H9 (cell line): Measurements from ENCODE around the gene COA1. TPM values are rescaled to one million over a fixed set of nuclear protein-coding genes. Genes with fewer than 3 reads are reported as not detected.

Experiments
- DNase-seq: peaks from one replicate; pipeline ENCODE4 v3.0.0-alpha.2; 2017
- H2AFZ ChIP-seq: one replicate; pipeline ENCODE4 v1.6.1; 2013; ENCODE audit warnings: mild to moderate bottlenecking, low read length, control low read depth, moderate library complexity
- H2AK5ac ChIP-seq: 2 replicates; pipeline ENCODE4 v1.6.1; 2013; ENCODE audit warnings: low read length, control low read depth, mixed read lengths; ENCODE audit not compliant: insufficient read length
- H2BK120ac ChIP-seq: one replicate; pipeline ENCODE4 v1.6.1; 2013; ENCODE audit warnings: low read depth, mild to moderate bottlenecking, low read length, control low read depth, inconsistent platforms; ENCODE audit not compliant: poor library complexity, severe bottlenecking
- H2BK12ac ChIP-seq: 2 replicates; pipeline ENCODE4 v1.6.1; 2013; ENCODE audit warnings: low read length, control low read depth, mixed read lengths, low read depth; ENCODE audit not compliant: insufficient read length
- H2BK15ac ChIP-seq: 2 replicates; pipeline ENCODE4 v1.6.1; 2013; ENCODE audit warnings: low read depth, low read length, control low read depth
- H2BK20ac ChIP-seq: one replicate; pipeline ENCODE4 v1.6.1; 2013; ENCODE audit warnings: low read depth, mild to moderate bottlenecking, low read length, control low read depth, inconsistent platforms; ENCODE audit not compliant: poor library complexity, severe bottlenecking
- H2BK5ac ChIP-seq: 2 replicates; pipeline ENCODE4 v1.6.1; 2013; ENCODE audit warnings: low read length, control low read depth, mixed read lengths; ENCODE audit not compliant: insufficient read length
- H3K14ac ChIP-seq: 2 replicates; pipeline ENCODE4 v1.6.1; 2013; ENCODE audit warnings: low read length, control low read depth; ENCODE audit not compliant: insufficient read depth
- H3K18ac ChIP-seq: 2 replicates; pipeline ENCODE4 v1.6.1; 2013; ENCODE audit warnings: low read depth, mild to moderate bottlenecking, mixed read lengths, low read length, control low read depth; ENCODE audit not compliant: insufficient read length
- H3K23ac ChIP-seq: 2 replicates; pipeline ENCODE4 v1.6.1; 2013; ENCODE audit warnings: low read length, control low read depth, mixed read lengths, low read depth; ENCODE audit not compliant: insufficient read length
- H3K23me2 ChIP-seq: 2 replicates; pipeline ENCODE4 v1.6.1; 2013; ENCODE audit warnings: low read depth, mild to moderate bottlenecking, mixed read lengths, low read length, control low read depth; ENCODE audit not compliant: insufficient read length, poor library complexity, severe bottlenecking
- H3K27ac ChIP-seq: 2 replicates; pipeline ENCODE4 v1.5.1; 2013; ENCODE audit warnings: low read length, control low read depth, mixed read lengths, low read depth; ENCODE audit not compliant: insufficient read length
- H3K27me3 ChIP-seq: 2 replicates; pipeline ENCODE4 v1.6.1; 2013; ENCODE audit warnings: low read length, control low read depth, inconsistent platforms; ENCODE audit not compliant: insufficient read depth
- H3K4ac ChIP-seq: 2 replicates; pipeline ENCODE4 v1.6.1; 2013; ENCODE audit warnings: low read depth, mild to moderate bottlenecking, control low read depth, inconsistent platforms, low read length, moderate library complexity
- H3K4me1 ChIP-seq: 2 replicates; pipeline ENCODE4 v1.6.1; 2013; ENCODE audit warnings: low read length, control low read depth, inconsistent platforms; ENCODE audit not compliant: insufficient read depth
- H3K4me2 ChIP-seq: 2 replicates; pipeline ENCODE4 v1.6.1; 2013; ENCODE audit warnings: low read length, control low read depth, mixed read lengths; ENCODE audit not compliant: insufficient read length, insufficient read depth
- H3K56ac ChIP-seq: 2 replicates; pipeline ENCODE4 v1.6.1; 2013; ENCODE audit warnings: low read depth, mild to moderate bottlenecking, mixed read lengths, low read length, control low read depth; ENCODE audit not compliant: insufficient read length
- H3K79me1 ChIP-seq: 2 replicates; pipeline ENCODE4 v1.6.1; 2013; ENCODE audit warnings: low read depth, mild to moderate bottlenecking, moderate library complexity, low read length, control low read depth, inconsistent platforms; ENCODE audit not compliant: insufficient read depth, poor library complexity, severe bottlenecking
- H3K79me2 ChIP-seq: 2 replicates; pipeline ENCODE4 v1.6.1; 2013; ENCODE audit warnings: low read length, control low read depth, inconsistent platforms; ENCODE audit not compliant: insufficient read depth
- H3K9ac ChIP-seq: 2 replicates; pipeline ENCODE4 v1.6.1; 2013; ENCODE audit warnings: low read length, control low read depth, mixed read lengths; ENCODE audit not compliant: insufficient read length; ENCODE audit errors: extremely low read depth
- H3K9me3 ChIP-seq: one replicate; pipeline ENCODE4 v1.6.1; 2013; ENCODE audit warnings: low read depth, low read length, inconsistent platforms; ENCODE audit not compliant: control insufficient read depth
- H3T11ph ChIP-seq: one replicate; pipeline ENCODE4 v1.6.1; 2013; ENCODE audit warnings: mild to moderate bottlenecking, low read length, control low read depth, inconsistent platforms
- H4K20me1 ChIP-seq: one replicate; pipeline ENCODE4 v1.6.1; 2013; ENCODE audit not compliant: control insufficient read depth, insufficient read length, insufficient read depth
- H4K5ac ChIP-seq: 2 replicates; pipeline ENCODE4 v1.6.1; 2013; ENCODE audit warnings: low read depth, mild to moderate bottlenecking, mixed read lengths, low read length, control low read depth; ENCODE audit not compliant: insufficient read length
- H4K8ac ChIP-seq: replicated peaks from 2 replicates; pipeline ENCODE4 v1.6.1; 2013; ENCODE audit warnings: low read length, control low read depth, mixed read lengths, low read depth; ENCODE audit not compliant: insufficient read length
- H4K91ac ChIP-seq: 2 replicates; pipeline ENCODE4 v1.6.1; 2013; ENCODE audit warnings: low read depth, mild to moderate bottlenecking, moderate library complexity, mixed read lengths, low read length, control low read depth; ENCODE audit not compliant: insufficient read length
- H3K27ac Mint-ChIP-seq, 3 experiments: 2 replicates in 2 of 3; 3 replicates in 1 of 3; pipeline ENCODE4 v1.8.0; 2020 to 2021; ENCODE audit warnings: mixed read lengths in 3 of 3, mild to moderate bottlenecking in 1 of 3, moderate library complexity in 1 of 3
- H3K27me3 Mint-ChIP-seq: 2 replicates; pipeline ENCODE4 v1.8.0; 2021; ENCODE audit warnings: low read depth, mild to moderate bottlenecking, moderate library complexity, mixed read lengths
- H3K36me3 Mint-ChIP-seq, 3 experiments: 2 replicates in 2 of 3; 3 replicates in 1 of 3; pipeline ENCODE4 v1.8.0; 2020 to 2021; ENCODE audit warnings: low read depth in 3 of 3, mixed read lengths in 3 of 3; ENCODE audit not compliant: insufficient read depth in 1 of 3
- H3K4me1 Mint-ChIP-seq, 2 experiments: 2 replicates each; pipeline ENCODE4 v1.8.0; 2020; ENCODE audit warnings: mixed read lengths in 2 of 2
- H3K4me3 Mint-ChIP-seq, 2 experiments: 2 replicates in 1 of 2; 3 replicates in 1 of 2; pipeline ENCODE4 v1.8.0; 2020 to 2021; ENCODE audit warnings: mild to moderate bottlenecking in 2 of 2, mixed read lengths in 2 of 2, moderate library complexity in 1 of 2
- H3K9me3 Mint-ChIP-seq, 2 experiments: 2 replicates in 1 of 2; 3 replicates in 1 of 2; pipeline ENCODE4 v1.8.0; 2020; ENCODE audit warnings: mild to moderate bottlenecking in 2 of 2, mixed read lengths in 2 of 2, moderate library complexity in 1 of 2
- WGBS: extraction: QIAGEN DNeasy Blood & Tissue Kit; methylation state at CpG from one replicate; pipeline ENCODE4 v1.1.7; 2013; ENCODE audit warnings: missing lambda C conversion rate, low lambda C conversion rate, mixed read lengths; ENCODE audit not compliant: insufficient read length; ENCODE audit errors: extremely low coverage; 5-methylcytosine and 5-hydroxymethylcytosine counted together
- total RNA-seq: library from RNA; stranded (reverse); gene quantifications from 2 replicates; pipeline ENCODE4 v1.2.1, GENCODE V29; 2021
- TF ChIP-seq, protein P1 (sequence below): fragments of 200-600 bp; sonication (generic); conservative IDR thresholded peaks from 3 replicates; pipeline ENCODE4 v1.8.0; 2021; ENCODE audit warnings: antibody characterized with exemption, mild to moderate bottlenecking

The COA1 gene
- total RNA-seq, 1 experiment from 2014 or later: 138 TPM

DNA sequence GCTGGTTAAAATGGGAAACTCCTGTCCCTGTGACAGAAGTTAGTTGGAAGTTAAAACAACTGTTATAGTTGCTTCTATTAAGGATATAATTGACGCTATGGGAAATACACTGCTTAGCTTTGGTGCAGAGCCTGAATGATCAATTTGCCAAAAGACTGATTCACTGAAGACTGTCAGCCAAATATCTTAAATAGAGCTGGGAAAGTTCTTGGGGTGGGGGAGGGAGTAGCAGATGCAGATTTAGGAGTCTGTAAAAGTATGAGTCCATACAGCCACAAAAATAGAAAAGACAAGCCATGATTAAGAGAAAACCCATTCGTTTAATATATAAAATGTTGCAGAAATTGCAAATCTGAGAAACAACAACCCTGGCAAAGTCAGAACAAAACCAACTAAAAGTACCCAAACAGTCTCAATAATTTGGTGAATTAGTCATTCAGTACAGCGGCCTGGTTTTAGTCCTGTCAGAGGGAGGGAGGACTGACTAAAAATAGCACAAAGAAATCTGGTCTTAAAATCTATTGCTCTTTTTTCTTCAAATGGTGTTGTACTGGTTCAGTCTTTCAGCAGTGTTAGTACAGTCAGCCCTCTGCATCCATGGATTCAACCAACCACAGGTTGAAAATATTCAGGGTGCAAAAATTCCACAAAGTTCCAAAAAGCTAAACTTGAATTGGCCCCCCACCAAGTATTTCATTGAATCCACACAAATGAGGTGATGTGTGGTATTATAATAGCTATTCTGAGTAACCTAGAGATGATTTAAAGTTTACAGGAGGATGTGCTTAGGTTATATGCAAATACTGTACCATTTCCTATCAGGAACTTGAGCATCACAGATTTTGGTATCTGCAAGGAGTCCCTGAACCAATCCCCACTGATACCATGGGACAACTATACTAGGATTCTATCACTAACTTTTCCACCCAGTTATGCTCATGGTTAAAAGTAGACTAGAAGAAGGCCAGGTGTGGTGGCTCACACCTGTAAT, 116.4 kb downstream of the COA1 start:
- no peaks in the 10 kb centered on the region for H3K9me3 ChIP-seq
- no peak for DNase-seq
- no peak overlapping the region for H4K91ac ChIP-seq
- H3K23me2 ChIP-seq: peaks cover under 1% of the 10 kb centered on the region
- H2BK15ac ChIP-seq: no peak overlapping the region
- no peak overlapping the region for H4K5ac ChIP-seq
- no peak overlapping the region for H3K4me2 ChIP-seq
- H2BK12ac ChIP-seq: no peak overlapping the region
- Mint-ChIP-seq H3K4me3 (no peak overlapping the region), H3K9me3 (no peaks in the 10 kb centered on the region), H3K36me3 (peaks cover 0 to 24% (median 17%) of the 10 kb centered on the region in 3 experiments; a peak in 4 of 7 replicates), H3K27ac (no peak overlapping the region), H3K27me3 (no peaks in the 10 kb centered on the region), H3K4me1 (no peaks in the 10 kb centered on the region; a peak in 1 of 4 replicates)
- no peak overlapping the region for H4K8ac ChIP-seq
- no peak overlapping the region for H3K18ac ChIP-seq
- H2AFZ ChIP-seq: no peak overlapping the region
- no peak overlapping the region for H2BK20ac ChIP-seq
- H3K27me3 ChIP-seq: no peaks in the 10 kb centered on the region
- H3K4ac ChIP-seq: no peak overlapping the region
- no peak overlapping the region for H3K14ac ChIP-seq
- WGBS: no CpG with 5 or more reads among the region's 3 CpGs
- H3K23ac ChIP-seq: no peak overlapping the region
- H3K79me1 ChIP-seq: no peaks in the 10 kb centered on the region
- H3K56ac ChIP-seq: no peak overlapping the region
- TF ChIP-seq, protein P1, sequence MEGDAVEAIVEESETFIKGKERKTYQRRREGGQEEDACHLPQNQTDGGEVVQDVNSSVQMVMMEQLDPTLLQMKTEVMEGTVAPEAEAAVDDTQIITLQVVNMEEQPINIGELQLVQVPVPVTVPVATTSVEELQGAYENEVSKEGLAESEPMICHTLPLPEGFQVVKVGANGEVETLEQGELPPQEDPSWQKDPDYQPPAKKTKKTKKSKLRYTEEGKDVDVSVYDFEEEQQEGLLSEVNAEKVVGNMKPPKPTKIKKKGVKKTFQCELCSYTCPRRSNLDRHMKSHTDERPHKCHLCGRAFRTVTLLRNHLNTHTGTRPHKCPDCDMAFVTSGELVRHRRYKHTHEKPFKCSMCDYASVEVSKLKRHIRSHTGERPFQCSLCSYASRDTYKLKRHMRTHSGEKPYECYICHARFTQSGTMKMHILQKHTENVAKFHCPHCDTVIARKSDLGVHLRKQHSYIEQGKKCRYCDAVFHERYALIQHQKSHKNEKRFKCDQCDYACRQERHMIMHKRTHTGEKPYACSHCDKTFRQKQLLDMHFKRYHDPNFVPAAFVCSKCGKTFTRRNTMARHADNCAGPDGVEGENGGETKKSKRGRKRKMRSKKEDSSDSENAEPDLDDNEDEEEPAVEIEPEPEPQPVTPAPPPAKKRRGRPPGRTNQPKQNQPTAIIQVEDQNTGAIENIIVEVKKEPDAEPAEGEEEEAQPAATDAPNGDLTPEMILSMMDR: no peak
- peaks cover 2% of the 10 kb centered on the region; the same call in 1 of the 2 replicates for H3K79me2 ChIP-seq
- H3K4me1 ChIP-seq: no peaks in the 10 kb centered on the region
- no peak overlapping the region for H3T11ph ChIP-seq
- no peak overlapping the region for H2AK5ac ChIP-seq
- no peak overlapping the region for H2BK5ac ChIP-seq
- H4K20me1 ChIP-seq: no peaks in the 10 kb centered on the region
- no peak overlapping the region for H3K27ac ChIP-seq
- H3K9ac ChIP-seq: no peak overlapping the region
- H2BK120ac ChIP-seq: no peak overlapping the region
